IMR-90 (cell line): ENCODE data around the gene SH2D4B. TPM values are rescaled to one million over a fixed set of nuclear protein-coding genes. Genes with fewer than 3 reads are reported as not detected.

Experiments used
- ATAC-seq: fragments of 200-7000 bp; cut with Tn5 transposase; 2 replicates; pipeline ENCODE4 v1.9.1; 2020; ENCODE audit warnings: low read depth, mild to moderate bottlenecking, moderate library complexity
- BruUV-seq: library from RNA; stranded (reverse); fragments of 400-500 nt; replicated peaks from 2 replicates; lab custom pipeline; 2021; lab: Mats Ljungman, UMichigan
- CTCF ChIA-PET: fragments of 300-600 bp; formaldehyde crosslinking; extraction: SDS; loops from one replicate; lab custom pipeline; 2021; ENCODE audit warnings: antibody characterized with exemption; lab: Yijun Ruan, JAX
- POLR2A ChIA-PET: fragments of 300-600 bp; sonication (Branson Sonifier 250); formaldehyde crosslinking; loops from one replicate; lab custom pipeline; 2022; ENCODE audit warnings: antibody characterized with exemption; ENCODE audit not compliant: unreplicated experiment; lab: Charles Lee
- DNase-seq: peaks from one replicate; pipeline ENCODE4 v3.0.0; 2013
- H2AFZ ChIP-seq: replicated peaks from 2 replicates; pipeline ENCODE3; 2013; ENCODE audit warnings: low read length, mild to moderate bottlenecking; ENCODE audit not compliant: poor library complexity
- H2AK5ac ChIP-seq: 2 replicates; pipeline ENCODE4 v1.6.1; 2013; ENCODE audit warnings: low read depth, low read length, inconsistent platforms
- H2AK9ac ChIP-seq: replicated peaks from 2 replicates; pipeline ENCODE3; 2013; ENCODE audit warnings: mild to moderate bottlenecking, low read depth, low read length, moderate library complexity; ENCODE audit not compliant: poor library complexity
- H2BK120ac ChIP-seq: 2 replicates; pipeline ENCODE4 v1.6.1; 2013; ENCODE audit warnings: low read depth, low read length, inconsistent platforms
- H2BK15ac ChIP-seq: 3 replicates; pipeline ENCODE4 v1.6.1; 2013; ENCODE audit warnings: low read depth, low read length, inconsistent platforms
- H2BK20ac ChIP-seq: 2 replicates; pipeline ENCODE4 v1.6.1; 2013; ENCODE audit warnings: low read depth, mild to moderate bottlenecking, inconsistent platforms, low read length, moderate library complexity
- H2BK5ac ChIP-seq: 2 replicates; pipeline ENCODE4 v1.6.1; 2013; ENCODE audit warnings: mild to moderate bottlenecking, low read depth, low read length, inconsistent platforms; ENCODE audit not compliant: poor library complexity, severe bottlenecking
- H3K14ac ChIP-seq: replicated peaks from 2 replicates; pipeline ENCODE4 v1.6.1; 2013; ENCODE audit warnings: low read depth, low read length, inconsistent platforms
- H3K18ac ChIP-seq: 2 replicates; pipeline ENCODE4 v1.6.1; 2013; ENCODE audit warnings: low read depth, low read length, control low read depth
- H3K23ac ChIP-seq: 2 replicates; pipeline ENCODE4 v1.6.1; 2013; ENCODE audit warnings: low read depth, low read length, inconsistent platforms
- H3K27ac ChIP-seq: 2 replicates; pipeline ENCODE4 v1.5.1; 2013; ENCODE audit warnings: mild to moderate bottlenecking, control low read depth, low read length; ENCODE audit not compliant: insufficient read depth
- H3K27me3 ChIP-seq: 2 replicates; pipeline ENCODE4 v1.6.1; 2013; ENCODE audit warnings: low read length; ENCODE audit not compliant: control insufficient read depth, insufficient read depth
- H3K36me3 ChIP-seq: 2 replicates; pipeline ENCODE4 v1.6.1; 2013; ENCODE audit warnings: low read length, mixed read lengths; ENCODE audit not compliant: control insufficient read depth, insufficient read depth
- H3K4ac ChIP-seq: 2 replicates; pipeline ENCODE4 v1.6.1; 2013; ENCODE audit warnings: low read depth, low read length, inconsistent platforms
- H3K4me1 ChIP-seq: 2 replicates; pipeline ENCODE4 v1.6.1; 2013; ENCODE audit warnings: low read length, mixed read lengths; ENCODE audit not compliant: control insufficient read depth, insufficient read depth
- H3K4me2 ChIP-seq: 2 replicates; pipeline ENCODE4 v1.6.1; 2013; ENCODE audit warnings: low read depth, mild to moderate bottlenecking, control low read depth, low read length, moderate library complexity
- H3K4me3 ChIP-seq: 2 replicates; pipeline ENCODE4 v1.5.1; 2013; ENCODE audit warnings: low read depth, mild to moderate bottlenecking, control low read depth, low read length, moderate library complexity; ENCODE audit not compliant: insufficient read depth
- H3K56ac ChIP-seq: 2 replicates; pipeline ENCODE4 v1.6.1; 2013; ENCODE audit warnings: low read length, inconsistent platforms; ENCODE audit not compliant: insufficient read depth; ENCODE audit errors: extremely low read depth
- H3K79me1 ChIP-seq, 2 experiments: 2 replicates each; pipeline ENCODE4 v1.6.1; 2013; ENCODE audit warnings: low read length in 2 of 2, inconsistent platforms in 1 of 2, low read depth in 1 of 2
- H3K9ac ChIP-seq: 2 replicates; pipeline ENCODE4 v1.6.1; 2013; ENCODE audit warnings: low read depth, low read length, control low read depth
- H3K9me1 ChIP-seq: 2 replicates; pipeline ENCODE4 v1.6.1; 2013; ENCODE audit warnings: low read length, inconsistent platforms; ENCODE audit not compliant: insufficient read depth
- H3K9me3 ChIP-seq: 2 replicates; pipeline ENCODE4 v1.6.1; 2013; ENCODE audit warnings: low read length; ENCODE audit not compliant: control insufficient read depth, insufficient read depth
- H4K20me1 ChIP-seq: 2 replicates; pipeline ENCODE4 v1.6.1; 2013; ENCODE audit warnings: low read length, inconsistent platforms; ENCODE audit not compliant: insufficient read depth
- H4K5ac ChIP-seq: 2 replicates; pipeline ENCODE4 v1.6.1; 2013; ENCODE audit warnings: mild to moderate bottlenecking, low read depth, low read length, control low read depth
- H4K8ac ChIP-seq, 2 experiments: 2 replicates each; pipeline ENCODE4 v1.6.1; 2013; ENCODE audit warnings: low read depth in 2 of 2, low read length in 2 of 2, control low read depth in 1 of 2, inconsistent platforms in 1 of 2
- H4K91ac ChIP-seq: 2 replicates; pipeline ENCODE4 v1.6.1; 2013; ENCODE audit warnings: low read depth, low read length, inconsistent platforms; ENCODE audit not compliant: insufficient read depth
- BHLHE40 ChIP-seq: fragments of 150-350 bp; IDR thresholded peaks from 2 replicates; pipeline ENCODE4 v1.6.1; 2016; ENCODE audit warnings: mild to moderate bottlenecking, low read depth, low read length
- CEBPB ChIP-seq: IDR thresholded peaks from 2 replicates; pipeline ENCODE4 v1.6.1; 2012; ENCODE audit warnings: low read depth, low read length, improper control_type of control experiment
- CHD1 ChIP-seq: IDR thresholded peaks from 2 replicates; pipeline ENCODE4 v1.6.1; 2012; ENCODE audit warnings: low read depth, low read length, improper control_type of control experiment
- CTCF ChIP-seq: conservative IDR thresholded peaks from 2 replicates; pipeline ENCODE4 v1.5.1; 2012; ENCODE audit warnings: mild to moderate bottlenecking, low read depth, low read length, improper control_type of control experiment
- ELK1 ChIP-seq: fragments of 150-350 bp; IDR thresholded peaks from 2 replicates; pipeline ENCODE4 v1.6.1; 2016; ENCODE audit warnings: low read depth, mild to moderate bottlenecking, low read length, moderate library complexity, borderline replicate concordance
- FOS ChIP-seq: fragments of 150-350 bp; IDR thresholded peaks from 2 replicates; pipeline ENCODE4 v1.6.1; 2016; ENCODE audit warnings: low read depth, low read length
- MAFK ChIP-seq: IDR thresholded peaks from 2 replicates; pipeline ENCODE4 v1.6.1; 2012; ENCODE audit warnings: low read depth, low read length, improper control_type of control experiment
- MAZ ChIP-seq: IDR thresholded peaks from 2 replicates; pipeline ENCODE4 v1.6.1; 2012; ENCODE audit warnings: low read depth, mild to moderate bottlenecking, low read length, improper control_type of control experiment, moderate library complexity, borderline replicate concordance
- MXI1 ChIP-seq: IDR thresholded peaks from 2 replicates; pipeline ENCODE4 v1.6.1; 2012; ENCODE audit warnings: low read depth, mild to moderate bottlenecking, low read length, moderate library complexity, borderline replicate concordance
- NFE2L2 ChIP-seq: fragments of 150-350 bp; IDR thresholded peaks from 2 replicates; pipeline ENCODE4 v1.6.1; 2016; ENCODE audit warnings: low read depth, mild to moderate bottlenecking, low read length
- RCOR1 ChIP-seq: IDR thresholded peaks from 2 replicates; pipeline ENCODE4 v1.6.1; 2012; ENCODE audit warnings: mild to moderate bottlenecking, low read length, improper control_type of control experiment; ENCODE audit not compliant: insufficient replicate concordance
- SMC3 ChIP-seq: fragments of 150-350 bp; IDR thresholded peaks from 2 replicates; pipeline ENCODE4 v1.6.1; 2016; ENCODE audit warnings: low read depth, mild to moderate bottlenecking, antibody characterized with exemption, low read length, moderate library complexity
- USF2 ChIP-seq: fragments of 150-350 bp; IDR thresholded peaks from 2 replicates; pipeline ENCODE4 v1.6.1; 2017; ENCODE audit warnings: mild to moderate bottlenecking, antibody characterized with exemption, low read length, low read depth
- WGBS, 2 experiments: methylation state at CpG; one replicate each; pipeline versions ENCODE4 v1.1.5 to v1.1.7; 2013; ENCODE audit warnings: missing lambda C conversion rate in 2 of 2; ENCODE audit not compliant: insufficient read length in 1 of 2; ENCODE audit errors: extremely low coverage in 2 of 2; 5-methylcytosine and 5-hydroxymethylcytosine counted together
- dilution Hi-C: fragments of 300-500 bp; cut with HindIII; formaldehyde crosslinking; loops from one replicate; pipeline ENCODE4 v1.14.3; 2018; ENCODE audit warnings: low sequenced_read_pairs; ENCODE audit not compliant: unreplicated experiment
- in situ Hi-C: fragments of 300-500 bp; cut with MboI; formaldehyde crosslinking; loops from 3 replicates; pipeline ENCODE4 v1.14.3; 2019; ENCODE audit warnings: low sequenced_read_pairs, inconsistent platforms, mixed read lengths
- intact Hi-C: fragments of 100-400 bp; cut with micrococcal nuclease; formaldehyde crosslinking; loops from 2 replicates; pipeline ENCODE4 v1.10.0; 2022
- polyA plus RNA-seq, 3 experiments: library from polyadenylated mRNA; depleted of rRNA; stranded (reverse); fragments of >200 nt; gene quantifications; 2 replicates each; pipeline ENCODE4 v1.2.3, GENCODE V29; 2012; ENCODE audit warnings: low replicate concordance in 1 of 3
- total RNA-seq: library from RNA; depleted of rRNA; stranded (reverse); fragments of >200 nt; gene quantifications from 2 replicates; pipeline ENCODE4 v1.2.3, GENCODE V29; 2012

The SH2D4B gene
- total and polyA plus RNA-seq, 2 of the 4 experiments (the other 2 are of a cell fraction), result not detected

GRCh38 chr10:80662429-80663261 lies 124.9 kb downstream of the SH2D4B start:
- no peak overlapping the region for H2AK5ac ChIP-seq
- H2BK20ac ChIP-seq, result no peak overlapping the region
- POLR2A ChIA-PET, result no interaction called here
- CTCF ChIA-PET, result interaction anchor here (0.6 to 2.5 kb wide), 16 partner anchors 9 to 1507 kb away, joined by 3 to 9 read pairs (median 3); no protein-coding TSS in a partner anchor
- peak overlapping the region; percentile 14; the same call in 1 of the 2 replicates for H3K9ac ChIP-seq
- ATAC-seq, result peak; percentile 99
- peak overlapping the region; percentile 59 for H3K4me2 ChIP-seq
- H3K9me1 ChIP-seq, result no peaks in the 10 kb centered on the region
- H3K4me3 ChIP-seq, result no peak overlapping the region; the same call in 1 of the 2 replicates
- no peak overlapping the region for H3K27ac ChIP-seq
- H3K4ac ChIP-seq, result no peak overlapping the region
- H3K27me3 ChIP-seq, result no peaks in the 10 kb centered on the region
- no peak overlapping the region for H3K23ac ChIP-seq
- in situ Hi-C loops, result loop anchor here (10.0 kb wide), 1 partner anchor 218 kb away; no protein-coding TSS in a partner anchor
- 5% methylated on average over 4 of the region's 19 CpGs; no CpG with 5 or more reads in 1 of the 2 experiments for WGBS, 2 experiments
- dilution Hi-C loops, result no loop called here
- no peak overlapping the region for H2BK15ac ChIP-seq
- no peaks in the 10 kb centered on the region for H3K36me3 ChIP-seq
- intact Hi-C loops, result loop anchor here (2.0 kb wide), 1 partner anchor 218 kb away; no protein-coding TSS in a partner anchor
- no peak overlapping the region for H4K91ac ChIP-seq
- H2AFZ ChIP-seq, result peak overlapping the region; percentile 83
- BruUV-seq, result no TSS peak
- H3K56ac ChIP-seq, result no peak overlapping the region
- DNase-seq, result peak; percentile 71
- H4K20me1 ChIP-seq, result no peaks in the 10 kb centered on the region
- H4K8ac ChIP-seq, result no peak overlapping the region
- H2AK9ac ChIP-seq, result no peak overlapping the region
- H3K9me3 ChIP-seq, result no peaks in the 10 kb centered on the region; the same call in 1 of the 2 replicates
- no peak overlapping the region for H3K18ac ChIP-seq
- no peak overlapping the region for H2BK5ac ChIP-seq
- H3K14ac ChIP-seq, result no peak overlapping the region
- H4K5ac ChIP-seq, result no peak overlapping the region
- H3K4me1 ChIP-seq, result no peaks in the 10 kb centered on the region
- H2BK120ac ChIP-seq, result no peak overlapping the region
- no peaks in the 10 kb centered on the region for H3K79me1 ChIP-seq
- TF ChIP-seq NFE2L2 (no peak), USF2 (no peak), MXI1 (no peak), BHLHE40 (no peak), MAFK (no peak), RCOR1 (no peak), ELK1 (no peak), MAZ (no peak), FOS (no peak), CEBPB (no peak), CTCF (peak; percentile 77), CHD1 (no peak), SMC3 (peak; percentile 35)
